NOMO-1 treated with DMSO at 0.1 percent for 48 hours (cell line): ENCODE measurements around the gene RBP5.

Experiments
- DNase-seq: peaks from one replicate; lab custom pipeline; 2025; ENCODE audit not compliant: unreplicated experiment; lab: John Stamatoyannopoulos, UW

RBP5 gene

DNA sequence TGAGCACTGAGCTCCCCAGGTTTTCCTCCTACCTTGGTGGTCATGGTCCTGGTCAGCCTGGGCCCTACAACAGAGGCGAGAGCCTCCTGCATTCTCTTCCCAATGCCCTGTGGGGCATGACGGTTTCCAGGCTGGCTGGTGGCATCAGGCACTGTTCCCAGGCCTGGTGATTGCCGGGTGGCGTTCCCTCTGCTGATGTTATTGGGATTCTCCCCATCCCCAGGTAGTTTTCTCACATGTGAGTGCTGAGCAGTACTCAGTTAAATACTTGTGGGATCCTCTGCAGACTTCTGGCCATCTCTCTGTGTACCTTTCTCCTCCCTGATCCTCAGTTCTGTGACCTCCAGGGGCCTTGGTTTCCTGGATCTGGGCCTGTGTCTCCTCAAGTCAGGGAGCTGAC, 52.2 kb downstream of the RBP5 start:
- no peak for DNase-seq

DNA sequence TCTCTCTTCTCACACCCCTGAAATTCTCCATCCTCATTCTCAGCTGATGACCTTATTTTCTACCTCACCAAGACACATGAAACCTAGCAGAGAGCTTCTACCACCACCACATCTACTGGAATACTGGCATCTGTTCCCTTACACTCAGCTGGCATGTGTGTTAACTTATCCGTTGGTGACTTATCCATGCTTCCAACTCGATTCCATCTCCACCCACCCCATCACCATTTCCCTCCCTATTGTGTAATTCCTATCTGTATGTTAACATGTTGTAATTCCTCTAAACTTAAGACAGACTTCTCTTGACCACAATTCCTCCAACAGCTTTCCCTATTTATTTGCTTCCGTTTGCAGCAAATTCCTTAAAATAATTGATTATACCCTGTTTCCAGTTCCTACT, 52.8 kb downstream of the RBP5 start:
- no peak for DNase-seq

DNA sequence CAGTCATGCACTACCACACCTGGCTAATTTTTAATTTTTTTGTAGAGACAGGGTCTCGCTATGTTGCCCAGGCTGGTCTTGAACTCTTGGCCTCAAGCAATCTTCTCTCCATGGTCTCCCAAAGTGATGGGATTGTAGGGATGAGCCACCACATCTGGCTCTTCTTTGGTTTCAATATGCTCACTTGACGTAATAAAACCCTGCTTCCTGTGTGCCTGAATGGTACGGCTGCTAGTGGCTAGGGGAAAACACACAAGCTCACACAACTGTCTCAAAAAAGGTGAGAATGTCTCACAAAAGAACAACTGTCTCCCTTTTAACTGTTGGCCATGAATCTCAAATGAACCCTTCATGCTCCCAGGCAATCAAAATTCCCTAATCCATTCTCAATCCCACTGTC, 53.2 kb downstream of the RBP5 start:
- no peak for DNase-seq

DNA sequence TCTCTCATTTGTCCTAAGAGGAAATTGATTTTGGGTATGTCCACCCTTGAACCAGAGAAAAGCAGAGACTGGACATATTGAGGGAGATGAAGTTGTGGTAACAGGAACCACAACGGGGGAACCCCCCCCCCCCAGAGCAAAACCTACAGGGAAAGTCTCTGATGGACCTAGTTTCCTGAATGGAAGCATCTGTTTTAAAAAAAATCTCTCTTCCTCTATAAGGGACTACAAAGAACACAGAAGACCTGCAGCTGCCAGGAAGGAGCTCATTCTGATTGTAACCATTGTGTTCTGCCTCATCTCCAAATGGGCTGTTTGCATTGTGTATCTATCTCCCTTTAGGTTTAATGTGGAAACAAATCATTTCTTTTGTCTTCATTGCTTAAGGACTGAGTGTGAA, 54.7 kb downstream of the RBP5 start:
- no peak for DNase-seq
